A549 (cell line): ENCODE measurements around the gene GSG1L. TPM values are rescaled to one million over a fixed set of nuclear protein-coding genes. Genes with fewer than 3 reads are reported as not detected.

Experiments used
- ATAC-seq, 2 experiments: fragments of 200-7000 bp in 1 of 2; fragments of >200 bp in 1 of 2; cut with Nextera tagmentation in 1 of 2; cut with Tn5 transposase in 1 of 2; 3 replicates each; pipeline versions ENCODE4 v1.8.0 to v1.9.1; 2018 to 2020; ENCODE audit warnings: mild to moderate bottlenecking in 1 of 2, moderate library complexity in 1 of 2
- CTCF ChIA-PET: fragments of 300-600 bp; sonication (Branson Sonifier 250); formaldehyde crosslinking; extraction: SDS; loops from one replicate; lab custom pipeline; 2021; ENCODE audit warnings: antibody characterized with exemption, inconsistent platforms; lab: Yijun Ruan, JAX
- POLR2A ChIA-PET: fragments of 350-600 bp; formaldehyde crosslinking; extraction: SDS; loops from one replicate; lab custom pipeline; 2021; ENCODE audit warnings: antibody characterized with exemption, inconsistent platforms; lab: Yijun Ruan, JAX
- DNase-seq, 2 experiments: peaks; one replicate each; pipeline versions ENCODE4 v3.0.0 to v3.0.0-alpha.2; 2011 to 2016; ENCODE audit warnings: low read depth in 1 of 2, low spot score in 1 of 2
- FAIRE-seq: peaks from 2 replicates; lab custom pipeline; 2011; peaks lifted over from hg19 to GRCh38; lab: Jason Lieb, UNC
- H3K27ac ChIP-seq, 2 experiments: fragments of >200 bp; sonication (Bioruptor Twin); formaldehyde crosslinking; 3 replicates each; pipeline ENCODE4 v1.5.1; 2016 to 2017
- H3K4me1 ChIP-seq: fragments of >200 bp; sonication (Bioruptor Twin); formaldehyde crosslinking; 3 replicates; pipeline ENCODE4 v1.6.1; 2016
- H3K4me2 ChIP-seq: fragments of >200 bp; sonication (Bioruptor Twin); formaldehyde crosslinking; 3 replicates; pipeline ENCODE4 v1.6.1; 2016
- H3K4me3 ChIP-seq: fragments of >200 bp; sonication (Bioruptor Twin); formaldehyde crosslinking; 3 replicates; pipeline ENCODE4 v1.5.1; 2016
- H3K9me3 ChIP-seq: fragments of >200 bp; sonication (Bioruptor Twin); formaldehyde crosslinking; 3 replicates; pipeline ENCODE4 v1.6.1; 2016
- CEBPB ChIP-seq, 2 experiments: fragments of >200 bp in 1 of 2; sonication (Bioruptor Twin) in 1 of 2; formaldehyde crosslinking in 1 of 2; IDR thresholded peaks; 2 replicates each; pipeline ENCODE4 v1.6.1; 2012 to 2016
- CHD2 ChIP-seq: fragments of 150-350 bp; IDR thresholded peaks from 2 replicates; pipeline ENCODE4 v1.6.1; 2014; ENCODE audit warnings: low read length; ENCODE audit not compliant: partially characterized antibody
- CHD4 ChIP-seq: fragments of 200-600 bp; sonication (generic); IDR thresholded peaks from 2 replicates; pipeline ENCODE4 v1.6.1; 2016; ENCODE audit warnings: antibody characterized with exemption, mild to moderate bottlenecking, borderline replicate concordance
- CTCF ChIP-seq: fragments of >200 bp; sonication (Bioruptor Twin); formaldehyde crosslinking; IDR thresholded peaks from 3 replicates; pipeline ENCODE4 v1.5.1; 2016
- FOSB ChIP-seq: fragments of 250-450 bp; sonication (Bioruptor Pico); IDR thresholded peaks from 2 replicates; pipeline ENCODE4 v1.5.0; 2020; ENCODE audit warnings: mild to moderate bottlenecking, moderate library complexity
- FOXS1 ChIP-seq: fragments of 250-450 bp; sonication (Bioruptor Pico); IDR thresholded peaks from 2 replicates; pipeline ENCODE4 v1.5.0; 2020; ENCODE audit warnings: mild to moderate bottlenecking, moderate library complexity
- HDAC2 ChIP-seq: fragments of 200-600 bp; sonication (generic); IDR thresholded peaks from 2 replicates; pipeline ENCODE4 v1.6.1; 2016
- JUNB ChIP-seq: fragments of >200 bp; sonication (Bioruptor Twin); formaldehyde crosslinking; IDR thresholded peaks from 2 replicates; pipeline ENCODE4 v1.6.1; 2016
- MYC ChIP-seq: IDR thresholded peaks from 2 replicates; pipeline ENCODE4 v1.6.1; 2012; ENCODE audit warnings: mild to moderate bottlenecking, inconsistent platforms, low read length, improper control_type of control experiment, borderline replicate concordance
- NFE2L2 ChIP-seq: fragments of 150-350 bp; conservative IDR thresholded peaks from 2 replicates; pipeline ENCODE4 v1.6.1; 2014; ENCODE audit warnings: low read length
- PHF8 ChIP-seq: fragments of 200-600 bp; sonication (generic); IDR thresholded peaks from 2 replicates; pipeline ENCODE4 v1.6.1; 2016; ENCODE audit warnings: low read depth, mild to moderate bottlenecking, antibody characterized with exemption, moderate library complexity, borderline replicate concordance
- POLR2A ChIP-seq: IDR thresholded peaks from 2 replicates; pipeline ENCODE4 v1.6.1; 2012; ENCODE audit warnings: mild to moderate bottlenecking, low read length
- POLR2AphosphoS2 ChIP-seq: conservative IDR thresholded peaks from 2 replicates; pipeline ENCODE4 v1.6.1; 2012; ENCODE audit warnings: low read length, improper control_type of control experiment, inconsistent platforms
- RARB ChIP-seq: fragments of 250-450 bp; sonication (Bioruptor Pico); IDR thresholded peaks from 2 replicates; pipeline ENCODE4 v1.8.0; 2021; ENCODE audit warnings: mild to moderate bottlenecking, moderate library complexity
- RCOR1 ChIP-seq: fragments of 150-350 bp; IDR thresholded peaks from 2 replicates; pipeline ENCODE4 v1.6.1; 2014; ENCODE audit warnings: antibody characterized with exemption, low read length, low read depth
- SREBF2 ChIP-seq: fragments of 450-650 bp; IDR thresholded peaks from 2 replicates; pipeline ENCODE4 v1.6.1; 2014; ENCODE audit warnings: mild to moderate bottlenecking, moderate library complexity
- TFCP2L1 ChIP-seq: fragments of 250-450 bp; sonication (Bioruptor Pico); IDR thresholded peaks from 2 replicates; pipeline ENCODE4 v1.5.0; 2021; ENCODE audit warnings: mild to moderate bottlenecking
- USF2 ChIP-seq: fragments of 450-650 bp; IDR thresholded peaks from 2 replicates; pipeline ENCODE4 v1.6.1; 2014; ENCODE audit warnings: antibody characterized with exemption
- ZC3H11A ChIP-seq: fragments of 450-650 bp; IDR thresholded peaks from 2 replicates; pipeline ENCODE4 v1.6.1; 2014; ENCODE audit warnings: antibody characterized with exemption, mild to moderate bottlenecking
- ZFP36 ChIP-seq: fragments of 450-650 bp; IDR thresholded peaks from 2 replicates; pipeline ENCODE4 v1.6.1; 2014; ENCODE audit warnings: borderline replicate concordance; ENCODE audit not compliant: partially characterized antibody
- WGBS: methylation state at CpG from one replicate; pipeline ENCODE4 v1.1.6; 2017; ENCODE audit errors: missing lambda C conversion rate; 5-methylcytosine and 5-hydroxymethylcytosine counted together
- polyA plus RNA-seq, 4 experiments: library from polyadenylated mRNA; depleted of rRNA in 3 of 4; stranded (reverse); fragments of >200 nt; fragmentation: RNase III in 1 of 4; extraction: RNeasy Plus Mini Kit Qiagen cat#74134 plus additional on column Dnase treatment in 1 of 4; gene quantifications; 2 replicates in 3 of 4; 3 replicates in 1 of 4; pipeline ENCODE4 v1.2.3, GENCODE V29; 2011 to 2017
- TF ChIP-seq, protein P1 (sequence below): fragments of >200 bp; sonication (Bioruptor Twin); formaldehyde crosslinking; IDR thresholded peaks from 2 replicates; pipeline ENCODE4 v1.6.1; 2016
- TF ChIP-seq, protein P2 (sequence below): IDR thresholded peaks from 2 replicates; pipeline ENCODE4 v1.6.1; 2012
- TF ChIP-seq, protein P3 (sequence below): fragments of 250-450 bp; sonication (Bioruptor Pico); IDR thresholded peaks from 2 replicates; pipeline ENCODE4 v1.5.0; 2021; ENCODE audit warnings: mild to moderate bottlenecking, moderate library complexity, borderline replicate concordance

GSG1L gene
- polyA plus RNA-seq, 2 of the 4 experiments (the other 2 are of a cell fraction): not detected

GRCh38 chr16:28013878-28014277 is 49.6 kb downstream of the GSG1L start:
- no peak overlapping the region for H3K27ac ChIP-seq
- no peak for ATAC-seq
- no peak overlapping the region for H3K4me3 ChIP-seq
- no peaks in the 10 kb centered on the region for H3K4me1 ChIP-seq
- FAIRE-seq: no peak
- 0% methylated on average over 2 of the region's 2 CpGs for WGBS
- TF ChIP-seq USF2 (no peak), CTCF (no peak), CHD2 (no peak), ZFP36 (peak; percentile 11), RARB (CRISPR knock-in tag) (no peak), JUNB (no peak), HDAC2 (no peak)
- TF ChIP-seq, protein P1, sequence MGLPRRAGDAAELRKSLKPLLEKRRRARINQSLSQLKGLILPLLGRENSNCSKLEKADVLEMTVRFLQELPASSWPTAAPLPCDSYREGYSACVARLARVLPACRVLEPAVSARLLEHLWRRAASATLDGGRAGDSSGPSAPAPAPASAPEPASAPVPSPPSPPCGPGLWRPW: no peak
- ChIA-PET CTCF (interaction anchor here (1.2 kb wide), 1 partner anchor 21 kb away, joined by 3 read pairs; no protein-coding TSS in a partner anchor), POLR2A (no interaction called here)
- DNase-seq: no peak
- no peak overlapping the region for H3K4me2 ChIP-seq
- H3K9me3 ChIP-seq: peaks cover 3% of the 10 kb centered on the region; the same call in 1 of the 3 replicates

GRCh38 chr16:28013392-28013791 is 50.1 kb downstream of the GSG1L start:
- WGBS: 20% methylated on average over 6 of the region's 6 CpGs
- TF ChIP-seq POLR2A: no peak
- TF ChIP-seq, protein P2, sequence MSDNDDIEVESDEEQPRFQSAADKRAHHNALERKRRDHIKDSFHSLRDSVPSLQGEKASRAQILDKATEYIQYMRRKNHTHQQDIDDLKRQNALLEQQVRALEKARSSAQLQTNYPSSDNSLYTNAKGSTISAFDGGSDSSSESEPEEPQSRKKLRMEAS: no peak
- no peak for TF ChIP-seq MYC
- TF ChIP-seq SREBF2: no peak
- TF ChIP-seq RARB (CRISPR knock-in tag): no peak
- TF ChIP-seq ZC3H11A: no peak
- no peak for TF ChIP-seq CHD4
- TF ChIP-seq PHF8: no peak
- TF ChIP-seq CEBPB (IDR thresholded peaks at IDR 0.05): no peak
- TF ChIP-seq FOXS1 (CRISPR knock-in tag): no peak
- TF ChIP-seq FOSB (CRISPR knock-in tag): no peak
- TF ChIP-seq, all 56 proteins: peak for 0
- Histone ChIP-seq H3K9me3 (peaks cover 3% of the 10 kb centered on the region; the same call in 1 of the 3 replicates), H3K27ac (no peak overlapping the region), H3K4me1 (no peaks in the 10 kb centered on the region), H3K4me3 (no peak overlapping the region), H3K4me2 (no peak overlapping the region)
- ATAC-seq: no peak
- FAIRE-seq: no peak
- ChIA-PET CTCF (interaction anchor here (1.0 to 1.2 kb wide), 2 partner anchors 9 to 22 kb away, joined by 3 read pairs; no protein-coding TSS in a partner anchor), POLR2A (no interaction called here)
- no peak for DNase-seq

DNA sequence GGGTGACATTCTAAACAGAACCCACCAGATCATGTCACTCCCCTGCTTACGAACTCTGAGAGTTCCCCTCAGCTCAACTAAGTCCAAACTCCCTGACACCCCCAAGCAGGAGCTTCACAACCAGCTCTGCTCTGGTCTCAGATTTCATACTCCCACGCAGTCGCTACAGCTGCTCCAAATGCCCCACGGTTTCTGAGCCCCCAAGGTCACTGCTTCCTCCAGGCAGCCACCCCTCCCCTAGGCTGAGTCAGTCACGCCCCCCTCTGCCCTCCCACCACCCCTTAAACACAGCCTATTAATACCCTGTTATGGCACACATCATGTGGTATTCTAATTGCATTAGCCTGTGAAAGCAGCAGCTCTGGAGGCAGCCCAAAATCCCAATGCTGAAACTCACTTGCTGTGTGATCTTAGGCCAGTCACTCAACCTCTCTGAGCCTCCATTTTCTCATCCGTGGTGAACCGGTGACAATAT is 51.5 kb downstream of the GSG1L start:
- no peak overlapping the region for H3K4me3 ChIP-seq
- no peak for ATAC-seq
- FAIRE-seq: no peak
- H3K27ac ChIP-seq: no peak overlapping the region
- H3K4me2 ChIP-seq: no peak overlapping the region
- DNase-seq: no peak
- TF ChIP-seq RCOR1 (no peak), NFE2L2 (no peak), TFCP2L1 (CRISPR knock-in tag) (no peak), ZFP36 (peak; percentile 36), POLR2AphosphoS2 (no peak)
- TF ChIP-seq, protein P3, sequence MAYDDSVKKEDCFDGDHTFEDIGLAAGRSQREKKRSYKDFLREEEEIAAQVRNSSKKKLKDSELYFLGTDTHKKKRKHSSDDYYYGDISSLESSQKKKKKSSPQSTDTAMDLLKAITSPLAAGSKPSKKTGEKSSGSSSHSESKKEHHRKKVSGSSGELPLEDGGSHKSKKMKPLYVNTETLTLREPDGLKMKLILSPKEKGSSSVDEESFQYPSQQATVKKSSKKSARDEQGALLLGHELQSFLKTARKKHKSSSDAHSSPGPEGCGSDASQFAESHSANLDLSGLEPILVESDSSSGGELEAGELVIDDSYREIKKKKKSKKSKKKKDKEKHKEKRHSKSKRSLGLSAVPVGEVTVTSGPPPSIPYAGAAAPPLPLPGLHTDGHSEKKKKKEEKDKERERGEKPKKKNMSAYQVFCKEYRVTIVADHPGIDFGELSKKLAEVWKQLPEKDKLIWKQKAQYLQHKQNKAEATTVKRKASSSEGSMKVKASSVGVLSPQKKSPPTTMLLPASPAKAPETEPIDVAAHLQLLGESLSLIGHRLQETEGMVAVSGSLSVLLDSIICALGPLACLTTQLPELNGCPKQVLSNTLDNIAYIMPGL: no peak
- no peaks in the 10 kb centered on the region for H3K9me3 ChIP-seq
- POLR2A ChIA-PET: no interaction called here
- CTCF ChIA-PET: no interaction called here
- no peaks in the 10 kb centered on the region for H3K4me1 ChIP-seq
- WGBS: 41% methylated on average over 7 of the region's 7 CpGs
